Neural crest cell (in vitro differentiated cells): Measurements from ENCODE around the gene CORO6. TPM values are rescaled to one million over a fixed set of nuclear protein-coding genes. Genes with fewer than 3 reads are reported as not detected.
A peak's percentile ranks its signal among the peaks of the same experiment; 100 is the strongest.

Source experiments
- DNase-seq: peaks from one replicate; pipeline ENCODE4 v3.0.0; 2021; ENCODE audit warnings: low read depth, mixed read lengths, low spot score
- H3K27ac Mint-ChIP-seq: one replicate; pipeline ENCODE4 v1.8.0; 2021; ENCODE audit warnings: mild to moderate bottlenecking, mixed read lengths; ENCODE audit not compliant: unreplicated experiment
- H3K27me3 Mint-ChIP-seq: 2 replicates; pipeline ENCODE4 v1.8.0; 2021; ENCODE audit warnings: low read depth, mild to moderate bottlenecking, mixed read lengths
- H3K36me3 Mint-ChIP-seq: 2 replicates; pipeline ENCODE4 v1.8.0; 2021; ENCODE audit warnings: low read depth, mild to moderate bottlenecking, mixed read lengths
- H3K4me1 Mint-ChIP-seq: 2 replicates; pipeline ENCODE4 v1.8.0; 2021; ENCODE audit warnings: mixed read lengths
- H3K4me3 Mint-ChIP-seq: one replicate; pipeline ENCODE4 v1.8.0; 2021; ENCODE audit warnings: mild to moderate bottlenecking, mixed read lengths
- H3K9me3 Mint-ChIP-seq: 2 replicates; pipeline ENCODE4 v1.8.0; 2021; ENCODE audit warnings: mixed read lengths
- total RNA-seq: library from RNA; stranded (reverse); gene quantifications from 2 replicates; pipeline ENCODE4 v1.2.1, GENCODE V29; 2021
- TF ChIP-seq, protein P1 (sequence below): fragments of 200-600 bp; sonication (generic); conservative IDR thresholded peaks from 2 replicates; pipeline ENCODE4 v1.5.0; 2021; ENCODE audit warnings: antibody characterized with exemption, mild to moderate bottlenecking

CORO6 gene
- total RNA-seq, 1 donor from 2014 or later: 2.7 TPM

- no peak for DNase-seq
- TF ChIP-seq, protein P1, sequence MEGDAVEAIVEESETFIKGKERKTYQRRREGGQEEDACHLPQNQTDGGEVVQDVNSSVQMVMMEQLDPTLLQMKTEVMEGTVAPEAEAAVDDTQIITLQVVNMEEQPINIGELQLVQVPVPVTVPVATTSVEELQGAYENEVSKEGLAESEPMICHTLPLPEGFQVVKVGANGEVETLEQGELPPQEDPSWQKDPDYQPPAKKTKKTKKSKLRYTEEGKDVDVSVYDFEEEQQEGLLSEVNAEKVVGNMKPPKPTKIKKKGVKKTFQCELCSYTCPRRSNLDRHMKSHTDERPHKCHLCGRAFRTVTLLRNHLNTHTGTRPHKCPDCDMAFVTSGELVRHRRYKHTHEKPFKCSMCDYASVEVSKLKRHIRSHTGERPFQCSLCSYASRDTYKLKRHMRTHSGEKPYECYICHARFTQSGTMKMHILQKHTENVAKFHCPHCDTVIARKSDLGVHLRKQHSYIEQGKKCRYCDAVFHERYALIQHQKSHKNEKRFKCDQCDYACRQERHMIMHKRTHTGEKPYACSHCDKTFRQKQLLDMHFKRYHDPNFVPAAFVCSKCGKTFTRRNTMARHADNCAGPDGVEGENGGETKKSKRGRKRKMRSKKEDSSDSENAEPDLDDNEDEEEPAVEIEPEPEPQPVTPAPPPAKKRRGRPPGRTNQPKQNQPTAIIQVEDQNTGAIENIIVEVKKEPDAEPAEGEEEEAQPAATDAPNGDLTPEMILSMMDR: no peak
- H3K9me3 Mint-ChIP-seq: no peaks in the 10 kb centered on the region
- H3K4me1 Mint-ChIP-seq: peaks cover 50% of the 10 kb centered on the region
- H3K4me3 Mint-ChIP-seq: peak overlapping the region; percentile 9
- H3K36me3 Mint-ChIP-seq: no peaks in the 10 kb centered on the region
- no peak overlapping the region for H3K27ac Mint-ChIP-seq
- no peaks in the 10 kb centered on the region for H3K27me3 Mint-ChIP-seq
These were observed 26.6 kb downstream of the CORO6 start for GRCh38 chr17:29595943-29596774.

DNA sequence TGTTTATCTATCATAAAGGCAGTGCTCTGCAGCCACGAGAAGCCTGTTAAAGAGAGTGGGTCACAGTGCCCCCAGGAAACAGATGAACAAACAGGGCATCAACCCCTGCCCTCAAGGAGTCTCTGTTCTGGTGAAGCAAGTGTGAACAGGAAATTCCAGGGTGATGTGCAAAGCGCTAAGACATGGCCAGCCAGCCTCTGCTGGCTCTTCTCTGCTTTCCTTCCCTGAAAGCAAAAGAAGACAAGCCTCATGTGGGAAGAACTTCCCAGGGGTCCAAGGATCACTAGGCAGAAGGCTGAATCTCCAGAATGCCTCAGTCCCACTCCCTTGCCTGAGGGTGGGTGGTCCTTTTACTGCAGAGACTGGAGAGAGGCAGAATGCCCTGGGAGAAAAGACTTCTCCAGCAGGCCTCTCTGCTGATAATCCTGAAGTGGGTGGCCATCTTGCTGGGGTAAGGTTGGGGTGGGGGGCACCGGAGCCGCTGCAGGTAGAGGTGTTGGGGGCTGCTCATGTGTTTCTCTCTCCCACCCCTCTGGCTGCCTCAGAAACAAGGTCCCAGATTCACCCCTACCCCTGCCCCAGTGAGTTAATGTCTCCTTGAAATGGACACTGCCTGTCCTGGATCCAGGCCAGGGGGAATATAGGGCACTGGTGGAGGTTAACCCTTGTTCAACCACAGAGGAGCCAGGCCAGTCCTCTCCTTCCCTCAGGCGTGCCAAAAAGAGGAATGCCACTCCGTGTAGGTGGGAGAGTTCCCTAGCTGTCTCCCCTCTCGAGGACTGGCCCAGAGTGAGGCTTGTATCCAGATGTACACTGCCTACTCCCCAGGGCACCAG lies 27.4 kb downstream of the CORO6 start:
- no peak for DNase-seq
- TF ChIP-seq, protein P1: no peak
- Mint-ChIP-seq H3K27me3 (no peaks in the 10 kb centered on the region), H3K27ac (no peak overlapping the region), H3K4me1 (peaks cover 54% of the 10 kb centered on the region), H3K36me3 (no peaks in the 10 kb centered on the region), H3K9me3 (no peaks in the 10 kb centered on the region), H3K4me3 (peak overlapping the region; percentile 88)

- H3K27ac Mint-ChIP-seq: peak overlapping the region; percentile 81
- DNase-seq: no peak
These were observed 28.1 kb downstream of the CORO6 start for GRCh38 chr17:29594519-29595090.

GRCh38 chr17:29593591-29594518 lies 28.9 kb downstream of the CORO6 start:
- H3K4me3 Mint-ChIP-seq: peak overlapping the region; percentile 88
- TF ChIP-seq, protein P1: no peak
- no peaks in the 10 kb centered on the region for H3K36me3 Mint-ChIP-seq
- H3K4me1 Mint-ChIP-seq: peaks cover 52% of the 10 kb centered on the region
- DNase-seq: no peak
- H3K27me3 Mint-ChIP-seq: no peaks in the 10 kb centered on the region
- H3K27ac Mint-ChIP-seq: peak overlapping the region; percentile 81
- no peaks in the 10 kb centered on the region for H3K9me3 Mint-ChIP-seq

More at GRCh38 chr17:29594519-29595090, 28.1 kb downstream of the CORO6 start:
- Mint-ChIP-seq H3K9me3 (no peaks in the 10 kb centered on the region), H3K4me1 (peaks cover 60% of the 10 kb centered on the region), H3K36me3 (no peaks in the 10 kb centered on the region), H3K4me3 (peak overlapping the region; percentile 88), H3K27me3 (no peaks in the 10 kb centered on the region)
- TF ChIP-seq, protein P1: no peak
